Endothelial cell of umbilical vein (primary cell): Measurements from ENCODE around the gene VPS45. TPM values are rescaled to one million over a fixed set of nuclear protein-coding genes. Genes with fewer than 3 reads are reported as not detected.

ENCODE experiments used
- BruUV-seq: library from RNA; stranded (reverse); fragments of 400-500 nt; replicated peaks from 2 replicates; lab custom pipeline; 2021; lab: Mats Ljungman, UMichigan
- CTCF ChIA-PET: fragments of 300-600, 350-600 bp; sonication (Branson Sonifier 250); formaldehyde crosslinking; loops from one replicate; lab custom pipeline; 2021; ENCODE audit warnings: antibody characterized with exemption, inconsistent platforms; lab: Charles Lee
- POLR2A ChIA-PET: fragments of 300-600, 350-600 bp; sonication (Branson Sonifier 250); formaldehyde crosslinking; loops from one replicate; lab custom pipeline; 2021; ENCODE audit warnings: antibody characterized with exemption, inconsistent platforms; lab: Charles Lee
- DNase-seq: peaks from one replicate; pipeline ENCODE4 v3.0.0-alpha.2; 2011; ENCODE audit warnings: low read depth, low spot score
- FAIRE-seq: peaks from 2 replicates; lab custom pipeline; 2011; peaks lifted over from hg19 to GRCh38; lab: Jason Lieb, UNC
- H2AFZ ChIP-seq: 2 replicates; pipeline ENCODE4 v1.6.0; 2012; ENCODE audit warnings: low read depth, low read length, control low read depth, inconsistent platforms
- H3K27ac ChIP-seq: 2 replicates; pipeline ENCODE4 v1.5.1; 2011; ENCODE audit warnings: low read depth, mild to moderate bottlenecking, control low read depth, low read length, moderate library complexity; ENCODE audit not compliant: insufficient read depth
- H3K27me3 ChIP-seq, 2 experiments: 2 replicates each; pipeline versions ENCODE4 v1.6.0 to v1.6.1; 2011; ENCODE audit warnings: low read length in 2 of 2, mixed read lengths in 1 of 2; ENCODE audit not compliant: control insufficient read depth in 2 of 2, insufficient read depth in 2 of 2
- H3K36me3 ChIP-seq, 2 experiments: 2 replicates in 1 of 2; 3 replicates in 1 of 2; pipeline ENCODE4 v1.5.1; 2011; ENCODE audit warnings: low read length in 2 of 2, mild to moderate bottlenecking in 1 of 2, moderate library complexity in 1 of 2; ENCODE audit not compliant: control insufficient read depth in 2 of 2, insufficient read depth in 2 of 2; ENCODE audit errors: extremely low read depth in 1 of 2
- H3K4me1 ChIP-seq: 3 replicates; pipeline ENCODE4 v1.5.1; 2011; ENCODE audit warnings: mild to moderate bottlenecking, low read length; ENCODE audit not compliant: control insufficient read depth, insufficient read depth; ENCODE audit errors: extremely low read depth
- H3K4me2 ChIP-seq: 2 replicates; pipeline ENCODE4 v1.6.1; 2011; ENCODE audit warnings: low read length, control low read depth, mixed read lengths; ENCODE audit not compliant: insufficient read depth
- H3K4me3 ChIP-seq, 3 experiments: fragments of 200-600 bp in 1 of 3; sonication (generic), shearing (Covaris generic) in 1 of 3; replicated peaks in 1 of 3; 2 replicates each; pipeline ENCODE4 v1.5.1; 2011 to 2016; ENCODE audit warnings: control low read depth in 3 of 3, low read length in 3 of 3, mild to moderate bottlenecking in 2 of 3, inconsistent platforms in 1 of 3, low read depth in 1 of 3, moderate library complexity in 1 of 3; ENCODE audit not compliant: insufficient read depth in 1 of 3
- H3K79me2 ChIP-seq: 2 replicates; pipeline ENCODE4 v1.6.0; 2012; ENCODE audit warnings: low read length, inconsistent platforms; ENCODE audit not compliant: control insufficient read depth, insufficient read depth
- H3K9ac ChIP-seq: replicated peaks from 2 replicates; pipeline ENCODE3; 2011; ENCODE audit warnings: low read length, control low read depth; ENCODE audit not compliant: insufficient read depth; ENCODE audit errors: extremely low read depth
- H3K9me1 ChIP-seq: replicated peaks from 3 replicates; pipeline ENCODE4 v1.6.0; 2011; ENCODE audit warnings: mild to moderate bottlenecking, low read length; ENCODE audit not compliant: control insufficient read depth, insufficient read depth; ENCODE audit errors: extremely low read depth
- H3K9me3 ChIP-seq: replicated peaks from 2 replicates; pipeline ENCODE4 v1.5.1; 2012; ENCODE audit warnings: low read length, inconsistent platforms; ENCODE audit not compliant: control insufficient read depth, insufficient read depth
- H4K20me1 ChIP-seq: replicated peaks from 2 replicates; pipeline ENCODE3; 2011; ENCODE audit warnings: mild to moderate bottlenecking, low read length; ENCODE audit not compliant: control insufficient read depth, insufficient read depth; ENCODE audit errors: extremely low read depth
- EZH2 ChIP-seq: IDR thresholded peaks from 2 replicates; pipeline ENCODE4 v1.6.1; 2012; ENCODE audit warnings: borderline replicate concordance, low read depth, mild to moderate bottlenecking, moderate library complexity, low read length, inconsistent platforms; ENCODE audit not compliant: severe bottlenecking
- FOS ChIP-seq: IDR thresholded peaks from 2 replicates; pipeline ENCODE4 v1.6.1; 2011; ENCODE audit warnings: mild to moderate bottlenecking, low read length, moderate library complexity, borderline replicate concordance; ENCODE audit not compliant: insufficient read depth
- GATA2 ChIP-seq: IDR thresholded peaks from 2 replicates; pipeline ENCODE4 v1.7.0; 2011; ENCODE audit warnings: low read depth, mild to moderate bottlenecking, moderate library complexity, mixed read lengths, low read length; ENCODE audit not compliant: insufficient read length, insufficient read depth
- JUN ChIP-seq: IDR thresholded peaks from 2 replicates; pipeline ENCODE4 v1.6.1; 2011; ENCODE audit warnings: borderline replicate concordance, low read depth; ENCODE audit not compliant: insufficient read length, insufficient read depth
- MYC ChIP-seq: IDR thresholded peaks from one replicate; pipeline ENCODE4 v1.6.1; 2011; ENCODE audit warnings: mild to moderate bottlenecking, low read depth, low read length
- POLR2A ChIP-seq: IDR thresholded peaks from 2 replicates; pipeline ENCODE4 v1.6.1; 2012; ENCODE audit warnings: low read depth, mild to moderate bottlenecking, control low read depth, low read length
- POLR2AphosphoS5 ChIP-seq: IDR thresholded peaks from 2 replicates; pipeline ENCODE4 v1.6.1; 2012; ENCODE audit warnings: low read depth, mild to moderate bottlenecking, control low read depth, low read length, moderate library complexity; ENCODE audit not compliant: insufficient read depth
- dilution Hi-C: fragments of 300-500 bp; cut with MboI; formaldehyde crosslinking; loops from one replicate; pipeline ENCODE4 v1.15.0; 2019; ENCODE audit warnings: low sequenced_read_pairs; ENCODE audit not compliant: extremely low pct_ligation_motif_present
- intact Hi-C: fragments of 100-400 bp; cut with micrococcal nuclease; formaldehyde crosslinking; loops from one replicate; pipeline ENCODE4 v1.10.0; 2022
- polyA plus RNA-seq, 4 experiments: library from polyadenylated mRNA; depleted of rRNA in 3 of 4; stranded (reverse) in 3 of 4; unstranded in 1 of 4; fragments of >200 nt; gene quantifications; 2 replicates each; pipeline versions ENCODE4 v1.2.1 to v1.2.3, GENCODE V29; 2011 to 2012; ENCODE audit warnings: missing spikeins in 1 of 4
- total RNA-seq: library from RNA; stranded (reverse); gene quantifications from 2 replicates; pipeline ENCODE4 v1.2.3, GENCODE V29; 2021
- TF ChIP-seq, protein P1 (sequence below): IDR thresholded peaks from 2 replicates; pipeline ENCODE4 v1.6.1; 2011; ENCODE audit not compliant: insufficient read depth, insufficient read length
- TF ChIP-seq, protein P2 (sequence below), 2 donors: IDR thresholded peaks; 1 replicate in 1 of 2; 2 replicates in 1 of 2; pipeline ENCODE4 v1.5.1; 2011; ENCODE audit warnings: low read length in 2 of 2, mild to moderate bottlenecking in 2 of 2, moderate library complexity in 2 of 2, control low read depth in 1 of 2, inconsistent platforms in 1 of 2, low read depth in 1 of 2; ENCODE audit not compliant: insufficient read depth in 1 of 2; ENCODE audit errors: extremely low read depth in 1 of 2

Gene VPS45
- total and polyA plus RNA-seq, 2 donors (not counting 3 experiments of a cell fraction or from before 2014, with no cell fraction given) = 24.8 to 43.7 TPM

DNA sequence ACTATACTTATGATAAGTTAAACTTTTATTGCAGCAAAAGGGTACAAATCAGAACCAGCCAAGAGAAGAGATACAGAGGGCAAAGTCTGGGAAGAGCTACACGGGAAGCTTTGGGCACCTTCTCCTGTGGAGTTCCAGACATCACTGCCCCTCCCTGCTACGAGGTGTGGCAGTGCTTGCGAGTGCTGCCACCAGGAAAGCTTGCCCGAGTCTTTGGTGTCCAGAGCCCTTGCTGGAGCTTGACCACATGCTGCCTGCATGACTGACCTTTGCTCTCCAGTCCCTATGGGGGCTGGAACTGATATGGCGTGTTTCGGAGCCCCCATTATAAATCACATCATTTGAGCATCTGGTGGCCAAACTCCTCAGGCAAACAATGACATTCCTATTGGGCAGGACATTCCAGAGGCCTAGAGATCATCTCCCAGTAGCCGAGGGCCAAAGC, 105.6 kb downstream of the VPS45 start:
- TF ChIP-seq FOS (no peak), JUN (no peak), POLR2A (no peak), MYC (no peak), EZH2 (no peak), GATA2 (no peak), POLR2AphosphoS5 (no peak)
- TF ChIP-seq, protein P1, sequence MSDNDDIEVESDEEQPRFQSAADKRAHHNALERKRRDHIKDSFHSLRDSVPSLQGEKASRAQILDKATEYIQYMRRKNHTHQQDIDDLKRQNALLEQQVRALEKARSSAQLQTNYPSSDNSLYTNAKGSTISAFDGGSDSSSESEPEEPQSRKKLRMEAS = no peak
- TF ChIP-seq, protein P2, sequence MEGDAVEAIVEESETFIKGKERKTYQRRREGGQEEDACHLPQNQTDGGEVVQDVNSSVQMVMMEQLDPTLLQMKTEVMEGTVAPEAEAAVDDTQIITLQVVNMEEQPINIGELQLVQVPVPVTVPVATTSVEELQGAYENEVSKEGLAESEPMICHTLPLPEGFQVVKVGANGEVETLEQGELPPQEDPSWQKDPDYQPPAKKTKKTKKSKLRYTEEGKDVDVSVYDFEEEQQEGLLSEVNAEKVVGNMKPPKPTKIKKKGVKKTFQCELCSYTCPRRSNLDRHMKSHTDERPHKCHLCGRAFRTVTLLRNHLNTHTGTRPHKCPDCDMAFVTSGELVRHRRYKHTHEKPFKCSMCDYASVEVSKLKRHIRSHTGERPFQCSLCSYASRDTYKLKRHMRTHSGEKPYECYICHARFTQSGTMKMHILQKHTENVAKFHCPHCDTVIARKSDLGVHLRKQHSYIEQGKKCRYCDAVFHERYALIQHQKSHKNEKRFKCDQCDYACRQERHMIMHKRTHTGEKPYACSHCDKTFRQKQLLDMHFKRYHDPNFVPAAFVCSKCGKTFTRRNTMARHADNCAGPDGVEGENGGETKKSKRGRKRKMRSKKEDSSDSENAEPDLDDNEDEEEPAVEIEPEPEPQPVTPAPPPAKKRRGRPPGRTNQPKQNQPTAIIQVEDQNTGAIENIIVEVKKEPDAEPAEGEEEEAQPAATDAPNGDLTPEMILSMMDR (IDR thresholded peaks at IDR 0.05; ENCODE audit: extremely low read depth in 1 of 2, insufficient read depth in 1 of 2, low read depth in 1 of 2, low read length in 2 of 2) = no peak
- no peak overlapping the region for H3K4me2 ChIP-seq
- no peak for DNase-seq
- H3K36me3 ChIP-seq = no peaks in the 10 kb centered on the region
- no peaks in the 10 kb centered on the region for H3K9me1 ChIP-seq
- dilution Hi-C loops = no loop called here
- intact Hi-C loops = no loop called here
- CTCF ChIA-PET = interaction anchor here (1.0 to 6.0 kb wide), 3 partner anchors 14 to 98 kb away, joined by 3 to 165 read pairs (median 66); no protein-coding TSS in a partner anchor
- H3K9me3 ChIP-seq = no peaks in the 10 kb centered on the region
- POLR2A ChIA-PET = no interaction called here
- H4K20me1 ChIP-seq = no peaks in the 10 kb centered on the region
- no peak overlapping the region for H3K27ac ChIP-seq
- FAIRE-seq = no peak
- H3K27me3 ChIP-seq = no peaks in the 10 kb centered on the region
- no peak overlapping the region for H3K9ac ChIP-seq
- H3K4me1 ChIP-seq = no peaks in the 10 kb centered on the region
- no peak overlapping the region for H2AFZ ChIP-seq
- H3K79me2 ChIP-seq = no peaks in the 10 kb centered on the region
- H3K4me3 ChIP-seq = no peak overlapping the region
- no TSS peak for BruUV-seq
